Endodermal cell (in vitro differentiated cells): ENCODE data around the gene ODC1. TPM values are rescaled to one million over a fixed set of nuclear protein-coding genes. Genes with fewer than 3 reads are reported as not detected.

Experiments
- DNase-seq: peaks from one replicate; pipeline ENCODE4 v3.0.0-alpha.2; 2017
- H3K27ac ChIP-seq: 2 replicates; pipeline ENCODE4 v1.5.1; 2013; ENCODE audit warnings: mild to moderate bottlenecking, low read depth, low read length, moderate library complexity
- H3K27me3 ChIP-seq: 2 replicates; pipeline ENCODE4 v1.6.1; 2013; ENCODE audit warnings: mild to moderate bottlenecking, low read length, moderate library complexity; ENCODE audit not compliant: insufficient read depth, control insufficient read depth, poor library complexity, severe bottlenecking
- H3K36me3 ChIP-seq: 2 replicates; pipeline ENCODE4 v1.7.0; 2013; ENCODE audit warnings: mild to moderate bottlenecking, low read length, moderate library complexity; ENCODE audit not compliant: control insufficient read depth, insufficient read depth
- H3K4me1 ChIP-seq: one replicate; pipeline ENCODE4 v1.7.0; 2013; ENCODE audit warnings: low read length; ENCODE audit not compliant: control insufficient read depth, insufficient read depth
- H3K4me3 ChIP-seq: 2 replicates; pipeline ENCODE4 v1.5.1; 2013; ENCODE audit warnings: mild to moderate bottlenecking, low read length, moderate library complexity
- H3K9ac ChIP-seq: 2 replicates; pipeline ENCODE4 v1.6.1; 2013; ENCODE audit warnings: mild to moderate bottlenecking, low read length, moderate library complexity; ENCODE audit not compliant: poor library complexity, severe bottlenecking; ENCODE audit errors: extremely low read depth
- H3K9me3 ChIP-seq: 2 replicates; pipeline ENCODE4 v1.6.1; 2013; ENCODE audit warnings: mild to moderate bottlenecking, low read length, moderate library complexity; ENCODE audit not compliant: control insufficient read depth
- H3K27ac Mint-ChIP-seq: 2 replicates; pipeline ENCODE4 v1.8.0; 2020; ENCODE audit warnings: mixed read lengths
- H3K27me3 Mint-ChIP-seq: 2 replicates; pipeline ENCODE4 v1.8.0; 2021; ENCODE audit warnings: mild to moderate bottlenecking, mixed read lengths; ENCODE audit not compliant: insufficient read depth
- H3K36me3 Mint-ChIP-seq: 2 replicates; pipeline ENCODE4 v1.8.0; 2020; ENCODE audit warnings: low read depth, mixed read lengths
- H3K4me1 Mint-ChIP-seq: 2 replicates; pipeline ENCODE4 v1.8.0; 2020; ENCODE audit warnings: mixed read lengths
- H3K4me3 Mint-ChIP-seq: 2 replicates; pipeline ENCODE4 v1.8.0; 2020; ENCODE audit warnings: mild to moderate bottlenecking, moderate library complexity, mixed read lengths
- H3K9me3 Mint-ChIP-seq: 2 replicates; pipeline ENCODE4 v1.8.0; 2020; ENCODE audit warnings: mild to moderate bottlenecking, mixed read lengths
- WGBS, 2 experiments: methylation state at CpG; one replicate each; pipeline versions ENCODE4 v1.1.5 to v1.1.7; 2013; ENCODE audit warnings: missing lambda C conversion rate in 2 of 2, mixed read lengths in 1 of 2; ENCODE audit not compliant: insufficient coverage in 1 of 2, insufficient read length in 1 of 2; 5-methylcytosine and 5-hydroxymethylcytosine counted together
- total RNA-seq, 2 donors: library from RNA; stranded (reverse); fragmentation: NEBNext Ultra II Directional in 1 of 2; extraction: Animal tissue kit (Norgen Biotek cat#: 25700) in 1 of 2; gene quantifications; 2 replicates in 1 of 2; 3 replicates in 1 of 2; pipeline ENCODE4 v1.2.1, GENCODE V29; 2021
- TF ChIP-seq, protein P1 (sequence below): fragments of 200-600 bp; sonication (generic); conservative IDR thresholded peaks from 2 replicates; pipeline ENCODE4 v1.5.0; 2021; ENCODE audit warnings: antibody characterized with exemption, mild to moderate bottlenecking

ODC1 gene
- total RNA-seq, 2 donors from 2014 or later = 108 to 152 TPM

GRCh38 chr2:10451819-10452218 lies 3.7 kb upstream of the ODC1 start:
- Mint-ChIP-seq H3K4me3 (no peak overlapping the region), H3K27ac (no peak overlapping the region), H3K4me1 (peaks cover 16% of the 10 kb centered on the region), H3K9me3 (no peaks in the 10 kb centered on the region), H3K27me3 (peaks cover 6% of the 10 kb centered on the region), H3K36me3 (no peaks in the 10 kb centered on the region)
- WGBS, 2 experiments = 96 to 100% methylated on average over 1 to 6 of the region's 6 CpGs
- TF ChIP-seq, protein P1, sequence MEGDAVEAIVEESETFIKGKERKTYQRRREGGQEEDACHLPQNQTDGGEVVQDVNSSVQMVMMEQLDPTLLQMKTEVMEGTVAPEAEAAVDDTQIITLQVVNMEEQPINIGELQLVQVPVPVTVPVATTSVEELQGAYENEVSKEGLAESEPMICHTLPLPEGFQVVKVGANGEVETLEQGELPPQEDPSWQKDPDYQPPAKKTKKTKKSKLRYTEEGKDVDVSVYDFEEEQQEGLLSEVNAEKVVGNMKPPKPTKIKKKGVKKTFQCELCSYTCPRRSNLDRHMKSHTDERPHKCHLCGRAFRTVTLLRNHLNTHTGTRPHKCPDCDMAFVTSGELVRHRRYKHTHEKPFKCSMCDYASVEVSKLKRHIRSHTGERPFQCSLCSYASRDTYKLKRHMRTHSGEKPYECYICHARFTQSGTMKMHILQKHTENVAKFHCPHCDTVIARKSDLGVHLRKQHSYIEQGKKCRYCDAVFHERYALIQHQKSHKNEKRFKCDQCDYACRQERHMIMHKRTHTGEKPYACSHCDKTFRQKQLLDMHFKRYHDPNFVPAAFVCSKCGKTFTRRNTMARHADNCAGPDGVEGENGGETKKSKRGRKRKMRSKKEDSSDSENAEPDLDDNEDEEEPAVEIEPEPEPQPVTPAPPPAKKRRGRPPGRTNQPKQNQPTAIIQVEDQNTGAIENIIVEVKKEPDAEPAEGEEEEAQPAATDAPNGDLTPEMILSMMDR = no peak
- Histone ChIP-seq H3K36me3 (no peaks in the 10 kb centered on the region), H3K9me3 (no peaks in the 10 kb centered on the region), H3K4me3 (no peak overlapping the region), H3K9ac (no peak overlapping the region), H3K27ac (no peak overlapping the region), H3K4me1 (peaks cover 17% of the 10 kb centered on the region), H3K27me3 (no peaks in the 10 kb centered on the region)
- DNase-seq = no peak

DNA sequence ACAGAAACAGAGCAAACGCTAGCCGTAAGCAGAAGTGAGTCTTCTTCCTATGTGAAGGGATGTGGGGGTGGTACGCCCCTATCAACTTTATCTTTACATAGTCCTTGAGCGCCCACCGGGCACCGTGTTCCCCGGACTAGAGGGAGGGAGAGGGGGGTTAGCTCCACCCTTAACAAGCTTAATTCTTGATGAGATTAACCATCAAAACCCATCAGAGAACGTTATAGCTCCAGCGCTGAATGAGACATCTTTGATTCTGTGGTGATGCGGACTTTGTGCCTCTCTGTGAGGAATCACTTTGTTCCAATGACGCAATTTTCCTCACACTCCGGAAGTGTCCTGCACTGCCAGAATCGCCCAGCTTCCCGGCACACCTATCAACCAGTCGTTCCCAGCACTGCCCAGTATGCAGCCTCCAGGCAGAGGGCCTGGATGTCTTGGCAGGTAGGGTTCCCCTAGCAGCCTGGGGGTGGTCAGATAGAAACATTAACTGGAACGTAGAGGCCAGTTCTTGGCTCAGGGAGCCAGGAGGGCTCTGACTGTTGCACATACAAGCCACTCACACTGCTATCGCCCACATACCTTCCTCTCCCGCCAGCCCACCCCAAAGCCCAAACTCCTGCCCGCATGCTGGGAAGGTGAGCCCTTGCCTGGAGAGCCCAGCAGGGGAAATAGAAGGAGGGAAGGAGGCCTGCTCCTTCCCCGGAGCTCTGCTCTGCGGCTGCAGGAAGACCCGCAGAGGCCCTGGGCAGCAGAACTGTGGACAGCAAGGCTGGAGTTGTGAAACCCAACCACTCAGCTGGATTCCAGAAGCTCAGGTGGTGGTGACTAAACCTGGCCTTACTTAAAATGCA lies 1.9 kb upstream of the ODC1 start:
- Histone ChIP-seq H3K27ac (no peak overlapping the region), H3K9ac (no peak overlapping the region), H3K9me3 (no peaks in the 10 kb centered on the region), H3K4me1 (peaks cover 17% of the 10 kb centered on the region), H3K4me3 (peak overlapping the region; percentile 83), H3K36me3 (peaks cover 4% of the 10 kb centered on the region), H3K27me3 (no peaks in the 10 kb centered on the region)
- TF ChIP-seq, protein P1 = no peak
- Mint-ChIP-seq H3K27me3 (peaks cover 6% of the 10 kb centered on the region), H3K9me3 (no peaks in the 10 kb centered on the region), H3K36me3 (peaks cover 1% of the 10 kb centered on the region), H3K4me3 (peak overlapping the region; percentile 65), H3K4me1 (peaks cover 22% of the 10 kb centered on the region), H3K27ac (no peak overlapping the region)
- DNase-seq = no peak
- WGBS, 2 experiments = 86 to 96% methylated on average over 11 to 21 of the region's 22 CpGs

DNA sequence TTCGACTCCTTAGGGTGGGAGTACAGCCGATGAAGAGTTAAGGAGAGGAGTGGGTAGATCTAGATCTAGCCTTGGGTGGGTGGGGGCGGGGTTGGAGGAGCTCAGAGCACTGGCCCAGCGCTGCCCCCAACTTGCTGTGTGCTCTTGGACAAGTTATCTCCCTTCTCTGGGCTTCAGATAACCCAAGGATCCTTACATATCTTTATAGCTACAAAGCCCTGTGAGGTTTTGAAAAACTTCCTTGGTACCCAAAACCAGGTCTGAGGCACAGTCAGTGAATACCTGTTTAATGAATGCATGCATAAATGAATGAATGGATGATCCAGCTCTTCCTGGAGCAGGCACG lies 1.3 kb upstream of the ODC1 start:
- peak overlapping the region; percentile 83 for H3K4me3 ChIP-seq
- H3K4me3 Mint-ChIP-seq = peak overlapping the region; percentile 65
- no peaks in the 10 kb centered on the region for H3K9me3 Mint-ChIP-seq
- WGBS, 2 experiments = 43 to 66% methylated on average over 2 to 5 of the region's 5 CpGs
- peaks cover 10% of the 10 kb centered on the region for H3K36me3 ChIP-seq
- DNase-seq = no peak
- no peak overlapping the region for H3K27ac ChIP-seq
- peaks cover 22% of the 10 kb centered on the region for H3K4me1 Mint-ChIP-seq
- H3K27ac Mint-ChIP-seq = no peak overlapping the region
- peak overlapping the region; percentile 79 for H3K9ac ChIP-seq
- TF ChIP-seq, protein P1 = no peak
- H3K36me3 Mint-ChIP-seq = peaks cover 7% of the 10 kb centered on the region
- H3K9me3 ChIP-seq = no peaks in the 10 kb centered on the region
- peaks cover 4% of the 10 kb centered on the region for H3K27me3 Mint-ChIP-seq
- H3K4me1 ChIP-seq = peaks cover 17% of the 10 kb centered on the region
- no peaks in the 10 kb centered on the region for H3K27me3 ChIP-seq
